GM21717 (cell line): ENCODE measurements around the gene THSD7B.
A peak's percentile ranks its signal among the peaks of the same experiment; 100 is the strongest.

Experiments
- ATAC-seq: cut with Tn5 transposase; IDR thresholded peaks from one replicate; pipeline ENCODE4 v1.9.1; 2021; ENCODE audit warnings: mild to moderate bottlenecking, moderate library complexity; ENCODE audit not compliant: unreplicated experiment

THSD7B gene

GRCh38 chr2:137115795-137116089, 350.4 kb downstream of the THSD7B start:
- no peak for ATAC-seq

DNA sequence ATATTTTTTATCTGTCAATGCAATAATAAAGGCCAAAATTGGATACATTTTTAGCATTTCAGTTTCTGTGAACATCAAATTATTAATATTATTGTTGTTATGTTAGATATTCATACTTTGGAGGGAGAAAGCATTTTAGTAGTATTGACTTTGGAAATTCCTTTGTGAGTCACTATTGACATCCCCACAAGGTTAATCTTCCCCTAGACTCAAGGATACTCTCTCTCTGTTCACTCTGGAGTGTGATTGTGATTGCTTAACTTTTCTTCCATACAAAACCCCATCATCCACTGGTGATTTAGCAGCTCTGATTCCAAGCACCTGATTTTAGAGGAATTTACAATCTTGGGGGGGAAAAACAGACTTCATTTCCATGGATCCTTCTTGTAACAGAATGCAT, 352.0 kb downstream of the THSD7B start:
- no peak for ATAC-seq

- no peak for ATAC-seq
These were observed 352.8 kb downstream of the THSD7B start for GRCh38 chr2:137118140-137118539.

- ATAC-seq, result no peak
These were observed 357.9 kb downstream of the THSD7B start for GRCh38 chr2:137123226-137123625.

DNA sequence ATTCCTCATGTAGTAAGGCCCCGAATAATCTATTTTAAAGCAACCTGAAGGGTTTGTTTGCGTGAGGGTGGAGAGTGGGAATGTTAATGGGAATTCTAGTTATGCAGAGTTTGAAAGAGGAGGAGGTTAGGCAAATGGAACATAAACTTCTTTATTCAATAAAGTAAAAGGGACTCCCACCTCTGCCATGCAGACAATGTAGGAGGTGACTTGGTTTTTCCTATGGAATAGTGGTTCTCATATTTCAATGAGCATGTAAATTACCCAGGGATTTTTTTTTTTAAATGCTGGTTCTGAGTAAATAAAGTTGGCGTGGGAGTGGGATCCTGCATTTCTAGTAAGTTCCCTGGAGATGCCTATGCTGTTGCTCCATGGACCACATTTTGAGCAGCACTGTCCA, 367.9 kb downstream of the THSD7B start:
- ATAC-seq, result no peak

DNA sequence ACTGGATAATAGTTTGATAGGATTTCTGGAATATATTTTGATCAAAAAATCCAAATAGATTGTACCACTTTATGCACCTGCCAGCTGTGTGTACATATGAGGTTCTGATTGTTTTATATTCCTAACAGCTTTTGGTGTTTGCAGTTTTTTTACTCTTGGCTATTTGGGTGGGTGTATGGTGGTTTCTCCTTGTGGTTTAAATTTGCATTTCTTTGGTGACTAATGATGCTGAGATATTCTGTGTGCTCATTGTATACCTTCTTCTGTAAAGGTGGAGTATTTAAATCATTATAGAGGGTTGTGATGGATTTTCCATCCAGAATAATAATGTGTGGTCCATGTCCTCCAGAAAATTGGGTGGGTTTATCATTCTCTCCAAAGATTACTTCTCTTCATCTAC, 372.9 kb downstream of the THSD7B start:
- no peak for ATAC-seq

DNA sequence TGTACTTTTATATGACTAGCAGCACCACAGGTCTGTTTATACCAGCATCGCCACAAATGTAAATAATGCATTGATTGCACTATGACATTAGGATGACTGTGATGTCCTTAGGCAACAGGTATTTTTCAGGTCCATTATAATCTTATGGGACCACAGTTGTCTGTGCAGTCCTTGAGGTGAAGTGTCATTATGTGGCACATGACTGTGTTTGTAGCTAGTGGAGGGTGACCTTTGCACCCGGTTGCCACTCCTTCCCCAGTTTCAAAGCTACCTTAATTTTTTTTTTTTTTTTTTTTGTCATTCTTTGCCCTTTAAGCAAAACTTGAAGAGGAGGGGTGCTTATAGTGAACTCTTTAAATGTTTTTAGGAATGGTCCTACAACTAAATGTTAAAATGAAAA, 386.4 kb downstream of the THSD7B start:
- ATAC-seq, result no peak

GRCh38 chr2:137154946-137155345, 389.6 kb downstream of the THSD7B start:
- ATAC-seq, result no peak

GRCh38 chr2:137155356-137156104, 390.2 kb downstream of the THSD7B start:
- ATAC-seq, result no peak

GRCh38 chr2:137156221-137156844, 391.0 kb downstream of the THSD7B start:
- no peak for ATAC-seq

DNA sequence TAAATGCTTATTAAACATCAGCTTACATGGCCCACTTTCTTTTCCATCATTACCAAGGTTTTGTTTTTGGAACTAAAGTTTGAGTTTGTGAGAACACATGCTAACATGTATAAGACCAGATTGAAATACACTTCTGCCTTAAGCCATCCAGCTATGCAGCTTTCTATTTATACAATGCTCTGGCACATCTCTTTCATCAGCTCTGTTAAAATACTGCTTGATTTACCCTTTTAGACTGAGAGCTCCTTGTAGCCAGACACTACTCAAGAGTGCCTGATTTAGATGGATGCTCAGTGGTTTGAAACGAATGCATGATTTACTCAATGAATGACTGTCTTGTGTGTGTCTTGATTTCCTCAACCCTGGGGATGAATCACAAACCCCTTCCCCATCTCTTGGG, 392.5 kb downstream of the THSD7B start:
- ATAC-seq, result no peak

DNA sequence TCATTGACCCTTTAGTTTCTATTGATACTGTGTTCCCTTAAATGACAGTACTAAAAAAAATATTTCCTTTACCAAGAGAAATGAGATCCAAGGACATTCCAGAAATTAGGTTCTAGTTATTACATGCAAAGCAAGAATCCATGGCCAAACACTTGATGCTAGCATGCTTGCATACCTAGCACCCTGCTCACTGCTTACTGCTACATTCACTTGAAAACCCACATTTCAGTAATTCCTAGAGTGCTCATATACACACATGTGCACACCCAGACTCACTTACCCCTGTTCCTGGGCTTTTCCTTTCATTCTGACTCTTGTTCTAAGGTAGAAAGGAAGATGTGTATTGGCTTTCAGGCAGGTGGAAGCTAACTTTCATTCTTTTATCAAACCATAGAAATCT, 395.9 kb downstream of the THSD7B start:
- ATAC-seq, result no peak

GRCh38 chr2:137165968-137166367, 400.6 kb downstream of the THSD7B start:
- no peak for ATAC-seq

DNA sequence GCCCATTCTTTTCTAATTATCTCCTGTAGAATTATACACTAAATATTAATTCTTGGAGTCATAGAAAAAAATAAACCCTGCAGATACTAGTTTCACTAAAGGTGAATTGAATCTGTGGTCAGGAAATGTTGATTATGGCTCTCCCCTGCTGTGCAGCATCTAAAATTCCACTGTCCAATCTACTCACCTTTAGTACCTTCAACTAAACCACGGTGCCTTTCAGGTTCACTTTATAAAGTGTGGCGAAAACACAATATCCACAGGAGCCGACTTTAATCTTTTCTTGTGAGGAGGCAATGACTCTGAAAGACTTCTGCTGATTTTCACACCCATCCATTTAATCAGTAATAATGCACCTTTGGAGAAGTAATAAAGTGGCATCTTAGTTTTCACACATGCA, 402.3 kb downstream of the THSD7B start:
- ATAC-seq, result no peak

- no peak for ATAC-seq
These were observed 403.2 kb downstream of the THSD7B start for GRCh38 chr2:137168552-137168951.

DNA sequence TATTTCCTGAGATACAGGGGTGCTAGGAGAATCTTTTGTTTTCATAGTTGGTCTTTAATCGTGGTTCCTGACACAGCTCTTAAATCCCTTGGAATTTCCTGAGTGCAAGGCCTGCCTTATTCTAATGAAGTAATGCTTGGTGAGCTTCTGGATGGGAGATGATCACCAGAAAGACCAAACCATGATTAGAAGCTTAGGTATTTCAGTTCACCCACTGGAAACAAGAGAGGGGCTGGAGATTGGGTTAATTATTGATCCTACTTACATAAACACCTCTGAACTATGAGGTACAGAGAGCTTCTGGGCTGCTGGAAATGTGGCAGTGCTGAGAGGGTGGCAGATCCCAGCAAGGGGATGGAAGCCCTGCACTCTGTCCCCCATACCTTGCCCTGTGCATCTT, 406.8 kb downstream of the THSD7B start:
- no peak for ATAC-seq

DNA sequence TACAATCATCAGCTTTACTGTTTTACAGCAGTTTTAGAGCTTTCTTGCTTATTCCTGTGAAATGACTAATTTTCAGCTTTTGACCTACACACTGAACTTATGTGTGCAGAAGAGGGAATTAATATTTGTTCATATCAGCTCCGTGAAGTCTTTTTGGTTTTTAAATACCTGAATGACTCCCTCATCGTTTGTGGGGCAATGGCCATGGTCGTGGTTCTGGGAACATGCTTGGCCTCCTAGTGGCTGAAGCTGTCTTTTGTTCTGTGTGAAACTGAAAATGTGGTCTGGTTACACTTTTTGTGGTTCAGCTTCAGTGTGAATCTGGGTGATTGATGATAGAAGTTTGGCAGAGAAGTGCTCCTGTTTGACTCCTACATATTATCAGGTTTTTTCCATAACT, 408.1 kb downstream of the THSD7B start:
- ATAC-seq, result peak; percentile 95

GRCh38 chr2:137175246-137175645, 409.9 kb downstream of the THSD7B start:
- no peak for ATAC-seq

DNA sequence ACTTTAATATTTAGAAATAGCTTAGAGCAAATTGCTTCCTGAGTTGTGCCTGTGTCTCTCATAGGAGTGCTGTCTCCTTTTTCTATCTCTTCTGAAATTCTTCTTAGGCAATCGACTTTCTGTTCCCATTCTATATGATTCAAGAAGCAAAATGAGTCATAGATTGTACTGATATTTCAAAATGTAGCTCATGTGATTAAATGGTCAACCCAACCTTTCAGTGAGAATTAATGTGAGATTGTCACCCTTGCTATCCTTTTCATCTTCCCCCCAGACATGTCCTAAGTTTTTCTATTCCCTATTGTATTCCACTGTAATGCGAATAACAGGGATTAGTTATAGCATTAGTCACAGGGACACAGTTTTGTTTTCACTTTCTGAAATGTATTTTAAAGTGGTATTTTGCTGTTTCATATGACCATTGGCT, 413.6 kb downstream of the THSD7B start:
- no peak for ATAC-seq

DNA sequence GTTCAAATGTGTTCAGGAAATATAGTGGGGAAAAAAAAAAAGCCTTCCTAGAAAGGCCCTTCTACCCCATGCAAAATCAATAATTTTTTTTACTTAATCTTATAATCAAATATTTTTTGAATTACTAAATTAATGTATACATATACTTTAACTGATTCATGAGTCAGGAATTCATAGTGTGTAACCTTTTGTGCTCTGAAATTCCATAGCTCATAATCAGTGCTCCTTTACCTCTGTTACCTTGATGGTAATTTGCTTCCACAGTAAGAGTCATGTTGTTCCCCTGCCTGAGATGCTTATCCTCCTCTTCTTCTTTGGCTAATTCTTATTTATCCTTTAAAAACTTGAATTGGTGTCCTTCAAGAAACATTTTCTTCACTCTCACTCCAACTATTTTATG, 414.2 kb downstream of the THSD7B start:
- ATAC-seq, result no peak

DNA sequence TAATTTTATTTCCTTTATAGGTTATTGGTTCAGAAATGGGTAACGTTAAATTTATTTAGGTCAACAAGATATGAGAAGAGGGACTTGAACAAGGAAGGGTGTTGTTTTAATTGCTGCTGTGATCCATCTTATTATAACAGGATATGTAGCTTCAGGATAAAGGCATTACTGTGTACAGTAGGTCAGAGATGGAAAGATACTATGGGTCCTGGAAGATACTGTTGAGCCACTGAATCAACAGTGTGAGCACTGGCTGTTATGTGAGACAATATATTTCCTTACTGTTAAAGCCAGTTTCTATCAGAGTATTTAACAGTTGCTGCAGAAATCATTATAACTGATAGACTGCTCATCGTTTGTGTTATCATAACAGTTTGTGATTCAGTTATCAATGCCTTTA, 414.7 kb downstream of the THSD7B start:
- ATAC-seq, result no peak

DNA sequence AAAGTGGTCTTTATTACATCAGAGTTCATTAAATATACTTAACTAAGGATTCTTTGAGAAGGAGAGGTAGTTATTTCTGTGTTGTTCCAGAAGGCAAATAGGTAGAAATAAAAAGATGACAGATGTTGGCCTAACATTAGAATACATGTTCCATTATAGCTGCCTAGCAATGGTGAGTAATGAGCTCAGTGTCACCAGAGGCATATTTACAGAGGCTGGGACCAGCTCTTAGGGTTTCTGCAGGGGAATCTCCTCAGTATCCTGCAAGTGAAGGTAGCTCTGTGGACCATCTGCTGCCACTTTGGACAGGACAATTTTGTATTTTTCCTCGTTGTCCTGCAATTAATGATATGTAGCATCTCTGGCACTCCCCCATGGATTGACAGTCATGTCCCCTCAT, 416.0 kb downstream of the THSD7B start:
- no peak for ATAC-seq

GRCh38 chr2:137182071-137182470, 416.7 kb downstream of the THSD7B start:
- no peak for ATAC-seq
